ENCODE data around the gene MRTFB.

MRTFB gene

DNA sequence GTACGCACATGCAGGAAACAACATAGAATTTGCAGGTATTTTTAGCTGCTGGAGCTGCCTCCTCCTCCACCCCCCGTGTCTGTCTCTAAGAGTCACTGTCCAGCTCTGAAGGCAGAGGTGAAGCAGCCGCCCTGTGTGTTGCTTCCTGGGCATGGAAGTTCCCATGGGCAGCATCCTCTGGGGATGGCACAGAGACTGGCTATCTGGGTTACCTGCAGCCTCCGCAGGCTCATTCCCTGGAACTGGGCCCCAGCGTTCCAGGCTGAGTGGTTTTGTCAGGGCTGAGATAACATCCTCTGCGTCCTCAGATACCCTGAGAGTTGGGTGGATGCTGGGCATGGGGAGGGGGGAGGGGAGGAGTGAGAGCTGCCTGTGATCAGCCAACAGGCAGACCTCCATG, 41.5 kb upstream of the MRTFB start:
- H2AK5ac ChIP-seq (ENCODE audit: low read length) = no peak overlapping the region
- H3K79me1 ChIP-seq (ENCODE audit: low read length) = no peaks in the 10 kb centered on the region
- H3K27ac ChIP-seq (ENCODE audit: low read depth, low read length) = no peak overlapping the region
- H3K27me3 ChIP-seq (ENCODE audit: insufficient read depth, low read length, poor library complexity) = no peaks in the 10 kb centered on the region
- no peak overlapping the region for H2BK5ac ChIP-seq (ENCODE audit: low read length)
- no peak overlapping the region for H3K9ac ChIP-seq (ENCODE audit: low read length)
- no peak overlapping the region for H3K18ac ChIP-seq (ENCODE audit: low read length)
- H3K4ac ChIP-seq (ENCODE audit: low read depth, low read length) = no peak overlapping the region
- H3K4me2 ChIP-seq (ENCODE audit: low read length) = no peak overlapping the region
- no peaks in the 10 kb centered on the region for H3K4me1 ChIP-seq (ENCODE audit: control insufficient read depth, low read depth, low read length)
- no peak overlapping the region for H2BK120ac ChIP-seq (ENCODE audit: low read depth, low read length)
- no peak overlapping the region for H3K56ac ChIP-seq (ENCODE audit: low read length)
- no peak overlapping the region for H4K8ac ChIP-seq (ENCODE audit: low read depth, low read length)
- no peaks in the 10 kb centered on the region for H3K79me2 ChIP-seq (ENCODE audit: control insufficient read depth, insufficient read depth, low read length)
- H4K5ac ChIP-seq (ENCODE audit: low read length) = no peak overlapping the region
- H3K4me3 ChIP-seq (ENCODE audit: low read length) = no peak overlapping the region
- no CpG with 5 or more reads among the region's 6 CpGs for WGBS (ENCODE audit: extremely low coverage, insufficient coverage, low lambda C conversion rate)
- DNase-seq = no peak
- H3K36me3 ChIP-seq (ENCODE audit: control insufficient read depth, insufficient read depth, low read length) = no peaks in the 10 kb centered on the region
- no peak overlapping the region for H2BK15ac ChIP-seq (replicated peaks; ENCODE audit: low read depth)
- no peak overlapping the region for H3K23ac ChIP-seq (ENCODE audit: low read length)

DNA sequence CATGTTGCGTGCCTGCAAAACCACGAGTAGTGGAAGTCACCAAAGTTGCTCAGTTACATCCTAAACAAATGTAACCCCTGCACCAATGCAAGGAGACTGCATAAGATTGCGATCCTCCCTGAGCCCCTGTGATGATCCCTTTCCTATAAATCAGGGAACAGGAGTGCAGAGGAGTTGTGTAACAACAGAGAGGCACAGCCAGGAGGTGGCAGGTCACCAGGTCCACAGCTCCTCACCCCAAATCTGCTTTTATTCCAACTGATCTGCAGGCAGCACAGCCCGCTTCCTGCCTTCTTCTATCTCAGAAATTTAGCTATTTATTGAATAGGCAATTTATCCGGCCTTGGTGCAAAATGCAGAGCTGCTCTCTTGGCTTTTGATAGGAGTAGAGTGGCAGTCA, 36.0 kb upstream of the MRTFB start:
- Histone ChIP-seq H3K4ac (ENCODE audit: low read depth, low read length) (no peak overlapping the region), H3K4me3 (ENCODE audit: low read length) (no peak overlapping the region), H3K9ac (ENCODE audit: low read length) (no peak overlapping the region), H2BK5ac (ENCODE audit: low read length) (no peak overlapping the region), H2BK120ac (ENCODE audit: low read depth, low read length) (no peak overlapping the region), H2BK15ac (replicated peaks; ENCODE audit: low read depth) (no peak overlapping the region), H3K36me3 (ENCODE audit: control insufficient read depth, insufficient read depth, low read length) (no peaks in the 10 kb centered on the region), H3K56ac (ENCODE audit: low read length) (no peak overlapping the region), H3K79me1 (ENCODE audit: low read length) (no peaks in the 10 kb centered on the region), H3K23ac (ENCODE audit: low read length) (no peak overlapping the region), H4K5ac (ENCODE audit: low read length) (no peak overlapping the region), H3K27me3 (ENCODE audit: insufficient read depth, low read length, poor library complexity) (no peaks in the 10 kb centered on the region), H4K8ac (ENCODE audit: low read depth, low read length) (no peak overlapping the region), H3K4me2 (ENCODE audit: low read length) (no peak overlapping the region), H3K79me2 (ENCODE audit: control insufficient read depth, insufficient read depth, low read length) (no peaks in the 10 kb centered on the region), H3K4me1 (ENCODE audit: control insufficient read depth, low read depth, low read length) (no peaks in the 10 kb centered on the region), H2AK5ac (ENCODE audit: low read length) (no peak overlapping the region), H3K18ac (ENCODE audit: low read length) (no peak overlapping the region), H3K27ac (ENCODE audit: low read depth, low read length) (no peak overlapping the region)
- DNase-seq = no peak
- no CpG with 5 or more reads among the region's 5 CpGs for WGBS (ENCODE audit: extremely low coverage, insufficient coverage, low lambda C conversion rate)

GRCh38 chr16:14036889-14037288, 34.2 kb upstream of the MRTFB start:
- no peak overlapping the region for H3K4me2 ChIP-seq (ENCODE audit: low read length)
- H4K8ac ChIP-seq (ENCODE audit: low read depth, low read length) = no peak overlapping the region
- no peak overlapping the region for H2AK5ac ChIP-seq (ENCODE audit: low read length)
- H3K36me3 ChIP-seq (ENCODE audit: control insufficient read depth, insufficient read depth, low read length) = no peaks in the 10 kb centered on the region
- WGBS (ENCODE audit: extremely low coverage, insufficient coverage, low lambda C conversion rate) = no CpG with 5 or more reads among the region's 7 CpGs
- no peaks in the 10 kb centered on the region for H3K27me3 ChIP-seq (ENCODE audit: insufficient read depth, low read length, poor library complexity)
- H3K79me1 ChIP-seq (ENCODE audit: low read length) = no peaks in the 10 kb centered on the region
- no peak overlapping the region for H3K56ac ChIP-seq (ENCODE audit: low read length)
- H3K27ac ChIP-seq (ENCODE audit: low read depth, low read length) = no peak overlapping the region
- no peak overlapping the region for H2BK5ac ChIP-seq (ENCODE audit: low read length)
- H4K5ac ChIP-seq (ENCODE audit: low read length) = no peak overlapping the region
- H2BK120ac ChIP-seq (ENCODE audit: low read depth, low read length) = no peak overlapping the region
- H3K4me3 ChIP-seq (ENCODE audit: low read length) = no peak overlapping the region
- no peaks in the 10 kb centered on the region for H3K4me1 ChIP-seq (ENCODE audit: control insufficient read depth, low read depth, low read length)
- no peak overlapping the region for H3K9ac ChIP-seq (ENCODE audit: low read length)
- no peak overlapping the region for H3K18ac ChIP-seq (ENCODE audit: low read length)
- H3K23ac ChIP-seq (ENCODE audit: low read length) = no peak overlapping the region
- no peak for DNase-seq
- H3K79me2 ChIP-seq (ENCODE audit: control insufficient read depth, insufficient read depth, low read length) = no peaks in the 10 kb centered on the region
- no peak overlapping the region for H2BK15ac ChIP-seq (replicated peaks; ENCODE audit: low read depth)
- H3K4ac ChIP-seq (ENCODE audit: low read depth, low read length) = no peak overlapping the region

- Histone ChIP-seq H3K23ac (ENCODE audit: low read length) (no peak overlapping the region), H3K79me2 (ENCODE audit: control insufficient read depth, insufficient read depth, low read length) (no peaks in the 10 kb centered on the region)
- no CpG with 5 or more reads among the region's 3 CpGs for WGBS (ENCODE audit: extremely low coverage, insufficient coverage, low lambda C conversion rate)
Observed at GRCh38 chr16:14037960-14038359, 33.2 kb upstream of the MRTFB start.

DNA sequence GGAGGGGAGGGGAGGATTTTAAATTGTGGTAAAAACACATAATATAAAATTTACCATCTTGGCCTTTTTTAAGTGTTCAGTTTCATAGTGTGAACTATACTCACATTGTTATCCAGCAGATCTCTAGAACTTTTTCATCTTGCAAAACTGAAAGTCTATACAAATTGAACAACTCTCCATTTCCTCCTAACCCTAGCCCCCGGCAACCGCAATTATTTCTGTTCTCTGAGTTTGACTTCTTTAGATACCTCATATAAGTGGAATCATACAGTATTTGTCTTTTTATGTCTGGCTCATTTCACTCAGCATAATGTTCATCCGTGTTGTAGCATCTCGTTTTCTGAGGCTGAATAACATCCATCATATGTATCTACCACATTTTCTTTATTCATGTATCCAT, 30.0 kb upstream of the MRTFB start:
- Histone ChIP-seq H3K27me3 (ENCODE audit: insufficient read depth, low read length, poor library complexity) (no peaks in the 10 kb centered on the region), H3K18ac (ENCODE audit: low read length) (no peak overlapping the region), H3K9ac (ENCODE audit: low read length) (no peak overlapping the region), H3K23ac (ENCODE audit: low read length) (no peak overlapping the region), H3K4me1 (ENCODE audit: control insufficient read depth, low read depth, low read length) (no peaks in the 10 kb centered on the region), H3K4me3 (ENCODE audit: low read length) (no peak overlapping the region), H3K79me2 (ENCODE audit: control insufficient read depth, insufficient read depth, low read length) (no peaks in the 10 kb centered on the region), H3K36me3 (ENCODE audit: control insufficient read depth, insufficient read depth, low read length) (no peaks in the 10 kb centered on the region), H3K79me1 (ENCODE audit: low read length) (no peaks in the 10 kb centered on the region), H3K4me2 (ENCODE audit: low read length) (no peak overlapping the region), H3K27ac (ENCODE audit: low read depth, low read length) (no peak overlapping the region), H2BK120ac (ENCODE audit: low read depth, low read length) (no peak overlapping the region), H4K5ac (ENCODE audit: low read length) (no peak overlapping the region), H2BK5ac (ENCODE audit: low read length) (no peak overlapping the region), H2BK15ac (replicated peaks; ENCODE audit: low read depth) (no peak overlapping the region), H3K4ac (ENCODE audit: low read depth, low read length) (no peak overlapping the region), H2AK5ac (ENCODE audit: low read length) (no peak overlapping the region), H4K8ac (ENCODE audit: low read depth, low read length) (no peak overlapping the region), H3K56ac (ENCODE audit: low read length) (no peak overlapping the region)
- DNase-seq = no peak
- WGBS (ENCODE audit: extremely low coverage, insufficient coverage, low lambda C conversion rate) = no CpG with 5 or more reads among the region's 4 CpGs

More at GRCh38 chr16:14037960-14038359, 33.2 kb upstream of the MRTFB start:
- no peak overlapping the region for H3K56ac ChIP-seq (ENCODE audit: low read length)
- H3K36me3 ChIP-seq (ENCODE audit: control insufficient read depth, insufficient read depth, low read length) = no peaks in the 10 kb centered on the region
- H4K5ac ChIP-seq (ENCODE audit: low read length) = no peak overlapping the region
- H3K18ac ChIP-seq (ENCODE audit: low read length) = no peak overlapping the region
- H3K4me3 ChIP-seq (ENCODE audit: low read length) = no peak overlapping the region
- no peak overlapping the region for H4K8ac ChIP-seq (ENCODE audit: low read depth, low read length)
- no peak overlapping the region for H2BK15ac ChIP-seq (replicated peaks; ENCODE audit: low read depth)
- H2AK5ac ChIP-seq (ENCODE audit: low read length) = no peak overlapping the region
- H2BK120ac ChIP-seq (ENCODE audit: low read depth, low read length) = no peak overlapping the region
- no peaks in the 10 kb centered on the region for H3K79me1 ChIP-seq (ENCODE audit: low read length)
- no peaks in the 10 kb centered on the region for H3K4me1 ChIP-seq (ENCODE audit: control insufficient read depth, low read depth, low read length)
- no peak overlapping the region for H3K4ac ChIP-seq (ENCODE audit: low read depth, low read length)
- no peak overlapping the region for H2BK5ac ChIP-seq (ENCODE audit: low read length)
- H3K4me2 ChIP-seq (ENCODE audit: low read length) = no peak overlapping the region
- H3K27ac ChIP-seq (ENCODE audit: low read depth, low read length) = no peak overlapping the region
- no peak for DNase-seq
- H3K27me3 ChIP-seq (ENCODE audit: insufficient read depth, low read length, poor library complexity) = no peaks in the 10 kb centered on the region
- H3K9ac ChIP-seq (ENCODE audit: low read length) = no peak overlapping the region

- Histone ChIP-seq H2BK5ac (ENCODE audit: low read length) (no peak overlapping the region), H2BK120ac (ENCODE audit: low read depth, low read length) (no peak overlapping the region), H3K9ac (ENCODE audit: low read length) (no peak overlapping the region), H3K27me3 (ENCODE audit: insufficient read depth, low read length, poor library complexity) (no peaks in the 10 kb centered on the region), H4K8ac (ENCODE audit: low read depth, low read length) (no peak overlapping the region), H2BK15ac (replicated peaks; ENCODE audit: low read depth) (no peak overlapping the region), H3K18ac (ENCODE audit: low read length) (no peak overlapping the region), H3K79me2 (ENCODE audit: control insufficient read depth, insufficient read depth, low read length) (no peaks in the 10 kb centered on the region), H4K5ac (ENCODE audit: low read length) (no peak overlapping the region), H2AK5ac (ENCODE audit: low read length) (no peak overlapping the region), H3K4me1 (ENCODE audit: control insufficient read depth, low read depth, low read length) (no peaks in the 10 kb centered on the region), H3K4me3 (ENCODE audit: low read length) (no peak overlapping the region), H3K56ac (ENCODE audit: low read length) (no peak overlapping the region), H3K27ac (ENCODE audit: low read depth, low read length) (no peak overlapping the region), H3K23ac (ENCODE audit: low read length) (no peak overlapping the region), H3K36me3 (ENCODE audit: control insufficient read depth, insufficient read depth, low read length) (no peaks in the 10 kb centered on the region), H3K79me1 (ENCODE audit: low read length) (no peaks in the 10 kb centered on the region), H3K4ac (ENCODE audit: low read depth, low read length) (no peak overlapping the region), H3K4me2 (ENCODE audit: low read length) (no peak overlapping the region)
- no peak for DNase-seq
- no CpG with 5 or more reads among the region's 10 CpGs for WGBS (ENCODE audit: extremely low coverage, insufficient coverage, low lambda C conversion rate)
Observed at GRCh38 chr16:14042706-14043105, 28.4 kb upstream of the MRTFB start.
